NCI-H526 (cell line): Measurements from ENCODE around the gene TRIM47.
A peak's percentile ranks its signal among the peaks of the same experiment; 100 is the strongest.
"Not testable (repeated sequence)": the region's sequence is repeated elsewhere in the genome, so short reads cannot be mapped to it uniquely, and the experiment has no call there.

Experiments used
- DNase-seq, 2 experiments: peaks; one replicate each; lab custom pipeline; 2025; lab: John Stamatoyannopoulos, UW

Gene TRIM47

DNA sequence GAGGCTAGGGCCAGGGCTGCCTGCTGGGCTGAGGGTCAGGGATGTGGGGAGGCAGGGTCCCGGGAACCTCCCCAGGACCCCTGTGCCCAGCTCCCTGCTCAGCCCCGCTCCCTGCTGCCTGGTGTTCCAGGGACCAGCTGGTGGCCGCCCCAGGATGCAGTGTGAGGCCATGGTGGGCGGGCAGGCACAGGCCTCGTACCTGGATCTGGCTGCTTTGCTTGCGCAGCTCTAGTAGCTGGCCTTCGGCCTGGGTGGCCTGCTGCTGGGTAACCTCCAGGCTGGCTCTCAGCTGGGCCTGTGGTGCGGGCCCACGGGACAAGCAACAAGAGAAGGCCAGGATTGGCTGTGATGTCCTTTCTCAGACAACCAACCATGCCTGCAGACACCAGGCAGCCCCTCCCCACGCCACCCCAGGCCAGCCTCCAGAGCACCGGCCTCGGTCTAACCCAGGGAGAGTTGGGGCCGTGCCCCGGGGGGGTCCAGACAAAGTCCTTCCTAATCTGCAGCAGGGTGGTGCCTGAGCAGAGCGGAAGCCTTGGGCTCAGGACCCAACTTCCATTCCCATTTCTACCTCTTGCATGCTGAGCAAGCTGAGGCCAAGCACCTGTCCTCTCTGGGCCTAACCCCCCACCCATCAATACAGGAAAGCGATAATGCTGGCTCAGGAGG, 14.3 kb upstream of the TRIM47 start:
- DNase-seq = no peak

DNA sequence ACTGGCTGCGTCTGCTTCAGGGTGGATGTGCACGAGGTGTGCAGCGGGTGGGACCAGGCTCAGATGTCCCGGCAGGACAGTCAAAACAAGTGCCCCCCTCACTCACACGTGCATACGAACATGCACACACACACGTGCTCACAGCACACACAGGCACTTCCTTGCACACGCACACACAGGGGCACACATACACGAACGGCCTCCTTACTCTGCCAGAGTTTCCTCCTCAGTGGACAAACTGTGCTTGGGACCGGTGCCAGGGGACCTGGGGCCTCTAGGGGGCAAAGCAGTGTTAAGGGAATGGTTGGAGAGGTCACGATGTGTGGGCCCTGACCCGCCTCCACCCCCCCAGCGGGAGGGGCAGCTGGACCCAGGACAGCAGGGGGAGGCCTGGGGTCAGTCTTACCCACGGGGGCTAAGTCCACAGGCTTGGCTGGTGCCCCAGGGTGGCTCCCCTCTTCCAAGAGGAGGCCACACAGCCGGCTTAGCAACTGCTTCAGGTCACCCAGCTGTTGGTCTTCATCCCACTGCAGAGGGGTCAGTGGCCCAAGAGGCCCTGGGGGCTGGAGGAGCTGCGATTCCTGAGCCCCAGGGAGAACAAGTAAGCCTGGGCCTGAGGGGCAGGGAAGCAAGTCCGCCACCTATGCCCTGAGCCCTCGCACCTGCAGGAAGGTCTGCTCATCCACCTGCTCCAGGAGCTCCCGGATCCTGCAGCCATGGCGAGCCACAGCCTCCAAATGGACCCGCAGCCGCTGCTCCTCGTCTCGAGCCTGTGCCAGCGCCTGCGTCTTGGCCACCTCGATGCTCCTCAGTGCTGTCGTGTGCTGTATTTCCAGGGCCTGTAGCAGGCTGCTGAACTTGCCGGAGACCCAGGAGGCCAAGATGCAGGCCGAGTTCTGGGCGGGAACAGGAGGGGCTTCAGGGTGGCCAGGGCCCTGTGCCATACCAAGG, 13.5 kb upstream of the TRIM47 start:
- no peak for DNase-seq

DNA sequence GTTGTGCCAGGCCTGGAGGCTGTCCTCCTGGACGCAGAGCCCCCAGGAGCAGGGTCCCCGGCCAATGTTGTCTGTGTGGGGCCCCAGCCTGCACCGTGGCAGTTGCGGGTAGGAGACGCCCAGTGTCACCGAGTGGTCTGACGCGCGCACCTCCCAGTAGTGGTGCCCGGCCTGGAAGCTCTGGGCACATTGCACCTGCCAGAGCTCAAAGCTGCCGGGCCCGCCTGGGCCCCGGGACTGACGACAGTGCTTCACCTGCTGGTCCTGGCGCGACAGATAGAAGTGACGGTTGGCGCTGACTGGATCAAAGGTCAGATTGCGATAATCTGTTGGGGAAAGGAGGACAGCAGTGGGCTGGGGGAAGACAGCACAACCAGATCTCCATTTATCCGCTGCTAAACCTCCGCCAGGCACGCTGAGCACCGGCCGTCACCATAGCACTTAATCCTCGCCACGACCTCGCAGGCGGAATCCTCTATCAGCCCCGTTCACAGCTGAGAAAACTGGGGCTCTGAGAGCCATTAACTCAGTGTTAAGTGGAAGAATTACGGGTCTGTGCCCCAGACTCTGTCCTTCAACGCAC, 12.7 kb upstream of the TRIM47 start:
- DNase-seq = no peak

DNA sequence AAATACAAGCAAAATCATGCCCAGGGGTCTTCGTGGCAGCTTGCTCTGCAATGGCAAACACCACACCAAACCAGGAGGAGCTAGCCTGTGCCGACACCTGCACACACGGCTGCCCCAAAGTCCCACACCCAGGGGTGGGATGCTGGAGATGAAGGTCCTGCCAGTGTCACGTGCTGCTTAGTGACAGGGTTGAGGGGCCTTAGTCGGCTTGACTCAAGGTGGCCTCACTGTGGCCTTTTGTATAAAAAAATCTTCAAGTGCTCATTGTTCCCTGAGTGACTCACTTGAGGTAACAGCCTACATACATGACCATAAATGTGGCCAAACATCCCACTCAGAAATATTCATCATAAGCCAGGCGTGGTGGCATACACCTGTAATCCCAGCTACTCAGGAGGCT, 11.1 kb upstream of the TRIM47 start:
- DNase-seq = no peak

DNA sequence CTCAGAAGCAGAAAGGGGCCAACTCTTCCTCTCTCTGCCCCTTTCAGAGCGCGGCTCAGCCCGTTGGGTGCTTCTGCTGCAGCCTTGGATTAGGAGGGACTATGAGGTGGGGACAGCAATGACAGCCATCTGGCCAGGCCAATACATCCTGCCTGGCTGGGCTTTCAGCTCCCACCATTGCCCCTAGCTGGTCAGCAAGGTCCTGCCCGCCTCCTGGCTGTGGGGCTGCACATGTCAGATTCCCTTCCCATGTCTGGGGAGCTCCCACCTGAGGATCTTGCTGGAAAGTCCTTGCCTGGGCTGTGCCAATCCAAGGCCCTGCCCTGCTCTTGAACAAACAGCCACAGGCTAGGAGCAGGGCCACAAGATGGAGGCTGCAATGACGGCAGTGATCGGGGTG, 10.1 kb upstream of the TRIM47 start:
- DNase-seq = no peak

DNA sequence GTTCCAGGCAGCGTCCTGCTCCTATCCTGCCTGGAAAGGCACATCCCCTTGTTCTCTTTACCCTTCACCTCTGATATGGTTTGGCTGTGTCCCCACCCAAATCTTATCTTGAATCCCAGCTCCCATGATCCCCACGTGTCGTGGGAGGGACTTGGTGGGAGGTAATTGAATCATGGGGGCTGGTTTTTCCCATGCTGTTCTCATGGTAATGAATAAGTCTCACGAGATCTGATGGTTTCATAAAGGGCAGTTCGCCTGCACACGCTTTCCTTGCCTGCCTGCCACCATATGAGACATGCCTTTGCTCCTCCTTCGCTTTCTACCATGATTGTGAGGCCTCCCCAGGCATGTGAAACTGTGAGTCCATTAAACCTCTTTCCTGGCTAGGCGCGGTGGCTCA, 7.5 kb upstream of the TRIM47 start:
- not testable (repeated sequence) for DNase-seq

DNA sequence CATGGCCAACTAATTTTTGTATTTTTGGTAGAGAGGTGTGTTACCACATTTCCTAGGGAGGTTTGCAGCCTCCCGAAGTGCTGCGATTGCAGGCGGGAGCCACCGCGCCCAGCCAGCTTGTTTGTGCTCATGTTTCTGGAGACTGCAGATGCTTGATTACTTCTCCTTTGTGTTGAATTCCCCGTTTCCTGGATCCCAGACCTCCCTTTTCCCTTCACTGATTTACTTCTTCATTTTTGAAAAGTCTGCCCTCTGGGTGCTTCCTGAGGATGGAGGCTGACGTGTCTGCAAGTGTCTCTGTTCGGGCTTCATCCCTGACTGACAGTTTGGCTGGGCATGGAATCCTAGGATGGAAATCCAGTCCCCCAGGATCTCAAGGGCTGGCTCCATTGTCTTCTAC, 7.0 kb upstream of the TRIM47 start:
- no peak for DNase-seq

DNA sequence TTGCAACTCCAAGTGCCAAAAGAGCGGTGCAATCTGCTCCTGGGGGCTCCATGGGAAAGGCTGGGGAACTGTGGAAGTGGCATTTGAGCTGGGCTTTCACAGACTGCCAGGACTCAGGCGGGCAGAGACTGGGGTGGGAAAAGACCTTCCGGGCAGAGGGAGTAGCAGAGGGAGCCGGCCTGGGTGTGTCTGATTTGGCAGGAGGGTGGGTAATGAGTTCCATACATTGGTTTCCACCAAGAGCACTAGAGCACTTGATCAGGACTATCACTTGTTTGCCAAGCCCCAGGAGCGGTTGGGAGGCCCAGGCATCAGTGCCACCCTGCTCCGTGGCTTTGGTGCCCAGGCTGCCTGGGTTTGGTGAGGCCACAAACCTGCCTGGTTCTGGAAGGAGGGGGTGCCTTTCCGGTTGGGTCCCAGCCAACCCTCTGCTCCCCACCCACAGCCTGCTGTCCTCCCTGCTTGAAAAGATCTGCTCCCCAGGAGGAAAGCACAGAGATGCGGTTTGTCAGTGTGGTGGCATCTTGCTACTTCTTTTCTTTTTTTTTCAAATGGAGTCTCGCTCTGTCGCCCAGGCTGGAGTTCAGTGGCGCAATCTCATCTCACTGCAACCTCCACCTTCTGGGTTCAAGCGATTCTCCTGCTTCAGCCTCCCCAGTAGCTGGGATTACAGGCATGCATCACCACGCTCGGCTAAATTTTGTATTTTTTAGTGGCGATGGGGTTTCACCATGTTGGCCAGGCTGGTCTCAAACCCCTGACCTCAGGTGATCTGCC, 3.5 kb upstream of the TRIM47 start:
- no peak for DNase-seq

DNA sequence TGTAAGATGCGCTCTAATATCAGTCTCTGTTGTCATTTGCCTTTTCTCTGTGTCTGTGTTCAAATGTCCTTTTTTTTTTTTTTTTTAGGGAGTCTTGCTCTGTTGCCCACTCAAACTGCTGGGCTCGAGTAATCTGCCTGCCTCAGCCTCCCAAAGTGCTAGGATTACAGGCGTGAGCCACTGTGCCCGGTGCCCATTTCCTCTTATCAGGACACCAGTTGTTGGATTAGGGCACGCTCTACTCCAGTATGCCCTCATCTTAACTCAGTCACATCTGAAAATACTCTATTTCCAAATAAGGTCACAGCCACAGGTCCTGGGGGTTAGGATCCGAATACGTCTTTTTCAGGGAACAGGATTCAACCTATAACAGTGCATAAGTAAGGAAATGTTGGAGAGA, 1.9 kb upstream of the TRIM47 start:
- DNase-seq = no peak

DNA sequence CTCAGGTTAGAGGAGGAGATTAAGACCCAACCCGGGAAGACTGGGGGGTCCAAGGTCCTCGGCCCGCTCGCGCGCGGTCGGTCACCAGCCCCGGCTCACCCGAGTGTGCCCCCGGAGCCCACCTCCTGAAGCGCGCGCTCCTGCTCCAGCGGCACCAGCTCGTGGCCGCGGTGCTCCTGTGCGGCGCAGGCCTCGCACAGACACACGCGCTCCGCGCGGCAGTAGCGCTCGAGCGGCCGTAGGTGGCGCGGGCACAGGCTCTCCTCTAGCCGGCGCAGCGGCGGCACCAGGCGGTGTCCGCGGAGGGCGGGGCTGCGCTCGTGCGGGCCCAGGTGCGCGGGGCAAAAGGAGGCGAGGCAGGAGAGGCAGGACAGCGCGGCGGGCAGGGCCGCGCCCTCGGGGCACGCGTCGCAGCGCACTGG, 618 bp downstream of the TRIM47 start:
- peak in 1 of 2 experiments; percentile 89 for DNase-seq

DNA sequence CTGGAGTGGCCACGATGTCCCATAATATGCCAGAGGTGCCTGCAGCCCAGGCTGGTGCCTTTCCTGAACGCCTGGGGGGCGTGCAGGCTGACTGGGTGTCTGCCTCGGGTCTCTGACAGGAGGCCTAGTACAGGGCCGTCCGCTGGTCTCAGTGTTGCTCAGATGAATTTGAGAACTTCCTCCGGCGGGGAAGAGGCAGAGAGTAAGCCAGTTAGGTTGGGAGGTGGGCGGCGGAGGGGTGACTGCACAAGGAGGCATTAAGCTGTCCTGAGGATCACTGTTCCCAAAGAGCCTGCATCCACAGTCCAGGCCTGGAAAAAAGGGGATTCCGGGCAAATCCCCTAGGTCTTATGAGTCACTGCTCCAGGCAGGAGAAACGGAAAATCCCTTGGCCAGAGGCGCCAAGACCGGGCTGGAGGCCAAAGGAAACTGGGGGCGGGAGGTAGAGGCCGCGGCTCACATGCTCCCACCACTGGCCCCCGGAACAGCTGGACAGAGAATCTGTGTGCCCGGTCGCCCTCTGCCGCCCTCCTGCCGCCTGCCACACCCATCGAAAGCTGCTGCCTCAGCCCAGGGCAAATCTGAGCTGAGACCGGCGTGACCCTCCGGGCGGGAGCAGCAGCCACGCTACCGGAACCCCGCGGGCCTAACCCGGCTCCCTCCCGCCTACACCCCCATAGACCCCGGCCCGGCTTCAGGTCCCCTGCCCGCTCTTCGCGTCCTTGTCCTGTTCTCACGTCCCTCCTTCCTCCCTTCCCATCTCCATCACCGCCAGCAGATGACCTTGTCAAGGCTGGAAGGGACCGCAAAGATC, 1.2 kb downstream of the TRIM47 start:
- no peak for DNase-seq

DNA sequence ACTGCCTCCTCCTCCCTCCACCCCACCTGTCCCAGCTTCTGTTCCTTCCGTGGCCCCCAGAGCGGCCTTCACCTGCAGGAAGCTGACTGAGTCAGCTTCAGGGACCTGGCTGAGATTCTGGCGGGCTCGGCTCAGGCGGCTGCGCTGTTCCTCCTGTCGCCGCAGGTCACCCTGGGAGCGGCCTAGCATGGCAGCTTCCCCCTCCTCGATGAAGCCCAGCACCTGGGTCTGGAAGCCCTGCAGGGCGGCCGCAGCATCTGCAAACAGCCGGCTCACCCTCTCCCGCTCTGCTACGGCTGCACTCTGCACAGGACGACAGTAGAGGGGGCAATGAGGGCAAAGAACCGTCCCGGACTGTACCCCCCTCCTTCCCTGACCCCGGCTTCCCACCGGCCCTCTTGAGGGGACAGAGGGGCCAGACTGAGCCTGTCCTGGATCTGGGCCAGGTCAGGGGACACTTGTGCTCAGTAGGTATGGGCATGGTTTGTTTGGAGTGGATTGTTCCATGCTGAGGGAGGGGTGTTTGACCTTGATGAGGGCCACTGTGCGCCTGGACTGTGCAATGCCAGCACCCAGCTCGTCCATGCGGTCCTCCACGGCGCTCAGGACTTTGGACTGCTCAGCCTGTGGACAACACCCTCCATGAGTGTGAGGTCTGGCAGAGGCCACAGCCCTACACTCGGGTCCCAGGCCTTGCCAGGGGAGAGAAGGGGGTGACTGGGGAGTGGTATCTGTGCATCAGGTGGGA, 2.0 kb downstream of the TRIM47 start:
- no peak for DNase-seq

DNA sequence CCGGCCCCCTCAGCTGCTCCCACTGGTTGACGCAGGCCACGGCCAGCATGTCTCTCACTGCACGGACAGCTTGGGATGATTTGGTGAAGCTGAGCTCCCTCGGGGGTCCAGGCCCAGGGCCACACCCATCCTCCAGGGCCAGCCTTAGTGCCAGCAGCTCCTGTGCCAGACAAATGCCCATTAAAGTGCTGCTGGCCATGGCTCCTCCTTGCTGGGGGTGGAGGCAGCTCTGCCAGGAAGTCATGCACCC, 2.5 kb downstream of the TRIM47 start:
- DNase-seq = no peak

DNA sequence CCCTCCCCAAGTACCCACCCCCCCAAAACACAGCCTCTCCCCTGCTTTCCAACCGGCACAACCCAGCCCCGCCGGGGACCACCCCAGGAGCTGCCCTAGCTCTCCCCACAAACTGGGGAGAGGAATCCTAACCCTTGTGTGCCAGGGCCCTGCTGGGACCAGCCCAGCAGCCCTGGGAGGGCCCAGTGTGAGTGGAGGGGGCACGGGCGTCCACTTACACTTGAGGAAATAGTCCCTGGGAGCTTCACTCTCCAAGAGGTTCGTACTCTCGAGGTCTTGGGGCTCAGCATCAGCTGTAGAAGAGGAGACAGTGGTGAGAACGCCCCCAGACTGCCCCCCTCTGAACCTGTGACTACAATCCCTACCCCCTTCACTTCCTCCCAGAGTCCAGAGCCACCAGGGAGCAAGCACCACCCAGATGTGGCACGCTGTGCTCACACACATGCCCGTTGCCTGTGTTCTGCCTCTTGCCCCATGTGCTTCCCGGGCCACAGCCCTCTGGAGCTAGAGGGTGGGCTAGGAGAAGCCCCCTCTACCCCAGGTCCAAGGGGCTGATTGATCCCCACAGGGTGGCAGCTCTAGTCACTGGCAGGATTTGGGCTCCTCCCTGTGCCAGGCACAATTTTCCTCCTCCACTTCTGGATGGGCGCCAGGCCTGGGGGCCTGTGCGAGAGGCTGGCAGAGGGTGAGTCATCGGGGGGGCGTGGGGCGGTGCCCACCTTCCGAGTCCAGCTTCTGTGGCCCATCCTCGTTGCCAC, 3.0 kb downstream of the TRIM47 start:
- DNase-seq = no peak

DNA sequence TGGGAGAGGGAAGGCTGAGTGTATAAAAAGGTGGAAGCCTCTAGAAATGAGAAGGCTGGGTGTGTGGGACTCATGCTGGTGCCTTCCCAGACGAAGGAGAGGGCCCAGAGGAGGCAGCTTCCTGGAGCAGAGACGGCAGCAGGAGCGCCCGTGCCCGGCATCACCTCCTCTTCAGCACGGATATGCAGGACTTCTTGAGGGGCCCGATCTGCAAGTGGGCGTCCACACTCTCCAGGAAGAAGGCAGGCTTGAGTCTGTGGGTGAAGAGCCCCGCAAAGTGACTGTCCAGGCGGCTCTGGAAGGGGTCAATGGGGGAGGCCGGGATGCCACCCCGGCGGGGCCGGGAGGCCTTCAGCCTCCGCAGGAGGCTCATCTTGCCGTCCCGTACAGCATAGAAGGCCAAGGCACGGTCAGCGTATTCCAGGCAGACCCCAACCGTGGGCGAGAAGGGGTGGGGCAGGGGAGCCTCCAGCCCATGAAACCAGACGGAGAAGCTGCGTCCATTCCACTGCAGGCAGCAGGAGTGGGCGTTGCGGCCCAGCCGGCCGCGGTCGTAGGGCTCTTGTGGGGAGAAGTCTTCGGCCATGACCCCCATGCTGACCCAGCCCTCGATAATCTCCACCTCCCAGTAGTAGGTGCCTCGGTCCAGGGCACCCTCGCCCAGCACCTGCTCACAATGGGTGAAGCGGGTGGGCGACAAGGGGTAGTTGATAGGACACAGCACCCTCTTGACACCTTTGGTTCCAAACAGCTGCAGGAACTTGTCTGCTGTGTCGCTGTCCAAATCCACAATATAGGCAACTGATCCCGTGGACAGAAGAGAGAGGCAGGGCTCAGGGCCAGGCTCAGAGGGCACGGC, 3.8 kb downstream of the TRIM47 start:
- no peak for DNase-seq

DNA sequence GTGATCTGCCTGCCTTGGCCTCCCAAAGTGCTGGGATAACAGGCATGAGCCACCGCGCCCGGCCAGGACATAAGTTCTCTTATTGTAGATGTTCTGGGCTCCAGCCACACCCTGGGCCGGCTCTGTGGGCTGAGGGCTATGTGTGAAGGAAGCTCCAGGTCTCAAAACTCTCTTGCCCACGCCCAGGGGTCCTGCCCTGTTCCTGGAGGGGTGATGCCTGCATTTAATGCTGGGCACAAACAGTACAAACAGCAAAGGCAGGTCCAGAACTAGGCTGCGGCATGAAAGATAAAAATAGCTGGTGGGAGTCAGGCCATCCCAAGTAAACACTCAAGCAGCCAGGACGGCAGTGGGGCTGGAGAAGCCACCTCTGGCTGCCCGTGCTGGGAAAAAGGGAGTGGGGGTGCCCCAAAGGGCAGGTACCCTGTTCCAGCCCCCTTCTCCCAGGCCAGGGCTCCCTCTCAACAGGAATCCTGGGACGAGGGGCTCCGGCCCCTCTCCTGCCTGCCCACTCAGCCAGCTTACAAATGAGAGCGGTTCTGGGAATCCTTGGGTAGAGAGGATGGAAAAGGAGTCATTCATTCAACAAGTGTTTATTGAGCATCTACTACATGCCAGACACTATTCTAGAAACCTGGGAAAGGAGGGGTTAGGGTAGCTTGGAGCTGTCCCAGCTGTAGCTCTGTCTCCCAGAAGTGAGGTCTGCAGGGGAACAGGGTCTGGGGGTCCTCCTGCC, 4.6 kb downstream of the TRIM47 start:
- DNase-seq = no peak

DNA sequence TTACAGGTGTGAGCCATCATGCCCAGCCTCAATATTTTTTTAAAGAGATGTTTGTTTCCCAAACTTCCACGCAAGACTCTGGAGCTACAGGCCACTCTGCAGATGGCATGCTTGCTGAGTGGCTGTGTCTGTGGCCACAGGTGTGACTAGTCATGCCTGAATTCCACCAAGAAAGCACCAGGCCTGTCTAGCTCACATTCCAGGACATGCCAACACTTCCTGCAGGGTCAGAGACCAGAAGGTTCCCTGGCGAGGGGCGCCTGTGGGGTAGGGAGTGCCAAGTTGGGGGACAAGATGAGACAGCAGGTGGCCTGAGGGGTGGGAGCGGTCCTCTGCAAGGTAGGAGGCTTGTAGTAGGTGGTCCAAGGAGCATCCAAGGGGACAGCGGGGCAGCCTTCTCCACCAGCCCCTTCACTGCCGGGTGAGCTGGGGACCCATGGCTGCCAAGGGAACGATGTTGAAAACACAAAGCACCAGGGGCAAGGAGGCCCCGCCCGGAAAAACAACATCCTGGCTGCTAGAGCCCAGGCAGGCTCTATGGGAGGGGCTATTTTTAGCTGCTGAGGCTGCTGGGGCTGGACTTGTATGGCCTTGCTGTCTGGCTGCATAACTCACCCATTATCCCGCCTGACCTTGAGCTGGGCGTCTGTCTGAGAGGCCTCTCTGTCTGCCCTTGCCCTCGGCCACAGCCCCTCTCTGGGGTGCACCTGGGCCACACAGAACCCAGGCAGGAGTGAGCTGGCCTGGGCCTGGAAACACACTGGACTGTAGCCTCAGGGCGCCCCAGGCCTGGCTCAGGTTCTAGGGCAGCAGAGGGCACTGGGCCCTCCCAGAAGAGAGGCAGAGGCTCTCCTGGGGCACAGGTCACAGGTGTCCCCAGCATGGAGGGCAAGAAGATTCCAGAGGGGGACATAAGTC, 5.7 kb downstream of the TRIM47 start:
- no peak for DNase-seq
